ENCODE data around the gene VAV2.

DNA sequence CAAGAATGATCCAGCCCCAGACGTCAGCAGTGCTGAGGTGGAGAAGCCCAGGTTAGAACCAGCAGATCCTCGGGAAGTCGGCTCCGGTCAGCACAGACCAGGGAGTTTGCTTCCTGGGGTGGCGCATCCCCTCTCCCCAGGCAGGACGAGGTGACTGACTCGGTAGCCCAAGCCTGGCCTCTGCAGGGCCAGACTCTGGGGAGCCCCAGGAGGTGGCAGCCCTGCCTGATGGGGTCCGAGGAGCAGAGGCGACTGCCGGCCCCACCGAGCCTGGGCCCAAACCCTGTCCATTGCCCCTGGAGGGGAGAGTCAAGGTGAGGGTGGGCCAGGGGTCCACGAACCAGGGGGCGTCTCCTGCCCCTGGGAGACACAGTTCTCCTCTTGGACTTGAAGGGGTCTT, 201.1 kb downstream of the VAV2 start:
- TF ChIP-seq, protein P1, sequence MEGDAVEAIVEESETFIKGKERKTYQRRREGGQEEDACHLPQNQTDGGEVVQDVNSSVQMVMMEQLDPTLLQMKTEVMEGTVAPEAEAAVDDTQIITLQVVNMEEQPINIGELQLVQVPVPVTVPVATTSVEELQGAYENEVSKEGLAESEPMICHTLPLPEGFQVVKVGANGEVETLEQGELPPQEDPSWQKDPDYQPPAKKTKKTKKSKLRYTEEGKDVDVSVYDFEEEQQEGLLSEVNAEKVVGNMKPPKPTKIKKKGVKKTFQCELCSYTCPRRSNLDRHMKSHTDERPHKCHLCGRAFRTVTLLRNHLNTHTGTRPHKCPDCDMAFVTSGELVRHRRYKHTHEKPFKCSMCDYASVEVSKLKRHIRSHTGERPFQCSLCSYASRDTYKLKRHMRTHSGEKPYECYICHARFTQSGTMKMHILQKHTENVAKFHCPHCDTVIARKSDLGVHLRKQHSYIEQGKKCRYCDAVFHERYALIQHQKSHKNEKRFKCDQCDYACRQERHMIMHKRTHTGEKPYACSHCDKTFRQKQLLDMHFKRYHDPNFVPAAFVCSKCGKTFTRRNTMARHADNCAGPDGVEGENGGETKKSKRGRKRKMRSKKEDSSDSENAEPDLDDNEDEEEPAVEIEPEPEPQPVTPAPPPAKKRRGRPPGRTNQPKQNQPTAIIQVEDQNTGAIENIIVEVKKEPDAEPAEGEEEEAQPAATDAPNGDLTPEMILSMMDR (IDR thresholded peaks at IDR 0.05), result no peak
- no peak for TF ChIP-seq RFX5 (IDR thresholded peaks at IDR 0.05)
- TF ChIP-seq, protein P2, sequence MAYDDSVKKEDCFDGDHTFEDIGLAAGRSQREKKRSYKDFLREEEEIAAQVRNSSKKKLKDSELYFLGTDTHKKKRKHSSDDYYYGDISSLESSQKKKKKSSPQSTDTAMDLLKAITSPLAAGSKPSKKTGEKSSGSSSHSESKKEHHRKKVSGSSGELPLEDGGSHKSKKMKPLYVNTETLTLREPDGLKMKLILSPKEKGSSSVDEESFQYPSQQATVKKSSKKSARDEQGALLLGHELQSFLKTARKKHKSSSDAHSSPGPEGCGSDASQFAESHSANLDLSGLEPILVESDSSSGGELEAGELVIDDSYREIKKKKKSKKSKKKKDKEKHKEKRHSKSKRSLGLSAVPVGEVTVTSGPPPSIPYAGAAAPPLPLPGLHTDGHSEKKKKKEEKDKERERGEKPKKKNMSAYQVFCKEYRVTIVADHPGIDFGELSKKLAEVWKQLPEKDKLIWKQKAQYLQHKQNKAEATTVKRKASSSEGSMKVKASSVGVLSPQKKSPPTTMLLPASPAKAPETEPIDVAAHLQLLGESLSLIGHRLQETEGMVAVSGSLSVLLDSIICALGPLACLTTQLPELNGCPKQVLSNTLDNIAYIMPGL (CRISPR knock-in tag; IDR thresholded peaks at IDR 0.05; ENCODE audit: borderline replicate concordance), result no peak
- no peak for TF ChIP-seq JUNB (IDR thresholded peaks at IDR 0.05)
- TF ChIP-seq MYC (IDR thresholded peaks at IDR 0.05; ENCODE audit: borderline replicate concordance, low read length), result no peak
- TF ChIP-seq, protein P3, sequence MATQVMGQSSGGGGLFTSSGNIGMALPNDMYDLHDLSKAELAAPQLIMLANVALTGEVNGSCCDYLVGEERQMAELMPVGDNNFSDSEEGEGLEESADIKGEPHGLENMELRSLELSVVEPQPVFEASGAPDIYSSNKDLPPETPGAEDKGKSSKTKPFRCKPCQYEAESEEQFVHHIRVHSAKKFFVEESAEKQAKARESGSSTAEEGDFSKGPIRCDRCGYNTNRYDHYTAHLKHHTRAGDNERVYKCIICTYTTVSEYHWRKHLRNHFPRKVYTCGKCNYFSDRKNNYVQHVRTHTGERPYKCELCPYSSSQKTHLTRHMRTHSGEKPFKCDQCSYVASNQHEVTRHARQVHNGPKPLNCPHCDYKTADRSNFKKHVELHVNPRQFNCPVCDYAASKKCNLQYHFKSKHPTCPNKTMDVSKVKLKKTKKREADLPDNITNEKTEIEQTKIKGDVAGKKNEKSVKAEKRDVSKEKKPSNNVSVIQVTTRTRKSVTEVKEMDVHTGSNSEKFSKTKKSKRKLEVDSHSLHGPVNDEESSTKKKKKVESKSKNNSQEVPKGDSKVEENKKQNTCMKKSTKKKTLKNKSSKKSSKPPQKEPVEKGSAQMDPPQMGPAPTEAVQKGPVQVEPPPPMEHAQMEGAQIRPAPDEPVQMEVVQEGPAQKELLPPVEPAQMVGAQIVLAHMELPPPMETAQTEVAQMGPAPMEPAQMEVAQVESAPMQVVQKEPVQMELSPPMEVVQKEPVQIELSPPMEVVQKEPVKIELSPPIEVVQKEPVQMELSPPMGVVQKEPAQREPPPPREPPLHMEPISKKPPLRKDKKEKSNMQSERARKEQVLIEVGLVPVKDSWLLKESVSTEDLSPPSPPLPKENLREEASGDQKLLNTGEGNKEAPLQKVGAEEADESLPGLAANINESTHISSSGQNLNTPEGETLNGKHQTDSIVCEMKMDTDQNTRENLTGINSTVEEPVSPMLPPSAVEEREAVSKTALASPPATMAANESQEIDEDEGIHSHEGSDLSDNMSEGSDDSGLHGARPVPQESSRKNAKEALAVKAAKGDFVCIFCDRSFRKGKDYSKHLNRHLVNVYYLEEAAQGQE (IDR thresholded peaks at IDR 0.05), result no peak
- no peak for TF ChIP-seq SREBF2 (IDR thresholded peaks at IDR 0.05)

All from A549 (cell line).